ENCODE results near the gene NTPCR.

- TF ChIP-seq MAZ (IDR thresholded peaks at IDR 0.05; ENCODE audit: borderline replicate concordance, low read depth, low read length) (no peak), HMGXB4 (CRISPR knock-in tag; IDR thresholded peaks at IDR 0.05; ENCODE audit: borderline replicate concordance) (no peak), JUNB (IDR thresholded peaks at IDR 0.05) (no peak), CTCF (IDR thresholded peaks at IDR 0.05) (no peak), RAD21 (conservative IDR thresholded peaks at IDR 0.05 in 1 of 2, IDR thresholded peaks at IDR 0.05 in 1 of 2) (no peak), JUN (IDR thresholded peaks at IDR 0.05) (no peak), MAX (IDR thresholded peaks at IDR 0.05) (no peak), KDM5A (IDR thresholded peaks at IDR 0.05) (no peak), CEBPB (IDR thresholded peaks at IDR 0.05) (no peak)
These were observed 19.4 kb downstream of the NTPCR start for GRCh38 chr1:232969799-232970198.
